Esophagus muscularis mucosa (tissue), 4 donors: ENCODE data around the gene EHD4. TPM values are rescaled to one million over a fixed set of nuclear protein-coding genes. Genes with fewer than 3 reads are reported as not detected.

Experiments used
- DNase-seq: peaks from one replicate; pipeline ENCODE4 v3.0.0-alpha.2; 2017; ENCODE audit errors: extremely low spot score
- H3K27ac ChIP-seq, 4 donors: fragments of 200-600 bp; sonication (generic); replicated peaks in 1 of 4; 1 replicate in 3 of 4; 2 replicates in 1 of 4; pipeline ENCODE4 v1.5.1; 2016 to 2019; ENCODE audit warnings: mild to moderate bottlenecking in 1 of 4
- H3K27me3 ChIP-seq, 4 donors: fragments of 200-600 bp; sonication (generic); one replicate each; pipeline versions ENCODE4 v1.5.1 to v1.6.0; 2016 to 2019
- H3K36me3 ChIP-seq, 4 donors: fragments of 200-600 bp; sonication (generic); one replicate each; pipeline ENCODE4 v1.5.1; 2016 to 2019
- H3K4me1 ChIP-seq, 4 donors: fragments of 200-600 bp; sonication (generic); one replicate each; pipeline ENCODE4 v1.5.1; 2016 to 2019
- H3K4me3 ChIP-seq, 4 donors: fragments of 200-600 bp; sonication (generic); 1 replicate in 2 of 4; 2 replicates in 2 of 4; pipeline ENCODE4 v1.5.1; 2016 to 2019; ENCODE audit warnings: mild to moderate bottlenecking in 4 of 4, moderate library complexity in 1 of 4
- H3K9me3 ChIP-seq, 4 donors: fragments of 200-600 bp; sonication (generic); 1 replicate in 3 of 4; 2 replicates in 1 of 4; pipeline ENCODE4 v1.5.1; 2016 to 2019
- EP300 ChIP-seq: sonication (generic); formaldehyde crosslinking; IDR thresholded peaks from one replicate; pipeline ENCODE4 v1.6.1; 2017; ENCODE audit warnings: antibody characterized with exemption
- POLR2A ChIP-seq: fragments of 450-650 bp; IDR thresholded peaks from one replicate; pipeline ENCODE4 v1.6.1; 2017; ENCODE audit warnings: antibody characterized with exemption, moderate library complexity, mild to moderate bottlenecking, low read depth
- POLR2AphosphoS5 ChIP-seq, 2 donors: sonication (generic); formaldehyde crosslinking; IDR thresholded peaks; one replicate each; pipeline ENCODE4 v1.6.1; 2017; ENCODE audit warnings: antibody characterized with exemption in 2 of 2
- WGBS: methylation state at CpG from one replicate; pipeline ENCODE4 v1.1.5; 2018; 5-methylcytosine and 5-hydroxymethylcytosine counted together
- intact Hi-C: fragments of 100-400 bp; cut with DNase I; formaldehyde crosslinking; loops from one replicate; pipeline ENCODE4 v1.15.1; 2023
- total RNA-seq, 4 donors: library from RNA; depleted of rRNA; stranded (reverse); fragments of >200 nt; gene quantifications; one replicate each; pipeline versions ENCODE4 v1.1.0 to v1.2.1, GENCODE V29; 2016
- TF ChIP-seq, protein P1 (sequence below), 3 experiments: fragments of 200-600 bp in 2 of 3; fragments of 450-650 bp in 1 of 3; sonication (generic) in 2 of 3; IDR thresholded peaks; one replicate each; pipeline ENCODE4 v1.5.1; 2017 to 2019; ENCODE audit warnings: antibody characterized with exemption in 3 of 3, mild to moderate bottlenecking in 2 of 3, moderate library complexity in 1 of 3

Gene EHD4
- total RNA-seq, 4 donors from 2014 or later: 10.0 to 24.7 (median 21.7) TPM

DNA sequence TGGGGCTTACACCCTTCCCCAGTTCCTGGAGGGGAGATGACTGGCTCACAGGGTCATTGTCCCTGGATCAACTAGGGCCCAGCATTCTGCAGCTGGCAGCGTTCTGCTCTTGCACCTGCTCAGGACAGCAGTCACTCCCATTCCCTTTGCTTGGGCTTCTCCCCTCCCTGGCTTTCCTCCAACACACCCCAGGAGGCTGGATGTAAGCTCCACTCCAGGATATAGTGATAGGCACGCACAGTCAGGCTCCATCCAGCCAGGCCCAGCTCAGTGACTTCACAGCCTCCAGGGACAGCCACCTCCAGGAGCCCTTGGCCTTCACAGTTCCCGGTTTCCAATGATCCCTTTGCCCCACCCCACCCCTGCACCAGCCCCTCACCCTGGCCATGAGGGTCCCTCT lies 80.4 kb downstream of the EHD4 start:
- no peaks in the 10 kb centered on the region for H3K36me3 ChIP-seq
- intact Hi-C loops: loop anchor here (5.0 kb wide), 1 partner anchor 65 kb away; the partner anchor contains the start of gene JMJD7
- no peaks in the 10 kb centered on the region for H3K27me3 ChIP-seq
- H3K4me3 ChIP-seq: no peak overlapping the region
- H3K4me1 ChIP-seq: peaks cover 24 to 34% (median 27%) of the 10 kb centered on the region in 4 donors
- no peak for DNase-seq
- 83% methylated on average over 2 of the region's 3 CpGs for WGBS
- TF ChIP-seq POLR2AphosphoS5 (IDR thresholded peaks at IDR 0.05): no peak
- TF ChIP-seq, protein P1, sequence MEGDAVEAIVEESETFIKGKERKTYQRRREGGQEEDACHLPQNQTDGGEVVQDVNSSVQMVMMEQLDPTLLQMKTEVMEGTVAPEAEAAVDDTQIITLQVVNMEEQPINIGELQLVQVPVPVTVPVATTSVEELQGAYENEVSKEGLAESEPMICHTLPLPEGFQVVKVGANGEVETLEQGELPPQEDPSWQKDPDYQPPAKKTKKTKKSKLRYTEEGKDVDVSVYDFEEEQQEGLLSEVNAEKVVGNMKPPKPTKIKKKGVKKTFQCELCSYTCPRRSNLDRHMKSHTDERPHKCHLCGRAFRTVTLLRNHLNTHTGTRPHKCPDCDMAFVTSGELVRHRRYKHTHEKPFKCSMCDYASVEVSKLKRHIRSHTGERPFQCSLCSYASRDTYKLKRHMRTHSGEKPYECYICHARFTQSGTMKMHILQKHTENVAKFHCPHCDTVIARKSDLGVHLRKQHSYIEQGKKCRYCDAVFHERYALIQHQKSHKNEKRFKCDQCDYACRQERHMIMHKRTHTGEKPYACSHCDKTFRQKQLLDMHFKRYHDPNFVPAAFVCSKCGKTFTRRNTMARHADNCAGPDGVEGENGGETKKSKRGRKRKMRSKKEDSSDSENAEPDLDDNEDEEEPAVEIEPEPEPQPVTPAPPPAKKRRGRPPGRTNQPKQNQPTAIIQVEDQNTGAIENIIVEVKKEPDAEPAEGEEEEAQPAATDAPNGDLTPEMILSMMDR (IDR thresholded peaks at IDR 0.05): no peak
- no peak overlapping the region for H3K27ac ChIP-seq
- H3K9me3 ChIP-seq: no peaks in the 10 kb centered on the region

DNA sequence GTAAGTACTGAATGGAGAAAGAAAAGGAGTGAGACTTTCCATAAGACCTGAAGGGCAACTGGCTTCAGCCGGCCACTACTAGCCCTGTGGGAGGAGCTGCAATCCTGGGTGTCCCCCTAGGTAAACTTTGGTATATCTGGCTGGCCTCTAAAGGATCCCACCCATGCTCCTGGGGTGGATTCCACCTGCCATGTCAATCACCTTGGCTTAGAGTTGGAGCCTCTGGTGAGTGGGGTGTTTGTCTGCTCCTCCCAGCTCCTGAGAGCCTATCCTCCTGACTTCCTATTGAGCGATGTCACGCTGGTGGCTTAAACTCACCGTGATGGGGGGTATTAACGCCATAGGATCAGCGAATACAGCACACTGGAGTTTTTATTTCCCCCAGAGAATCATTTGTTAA lies 81.1 kb downstream of the EHD4 start:
- no peaks in the 10 kb centered on the region for H3K27me3 ChIP-seq
- H3K27ac ChIP-seq: no peak overlapping the region
- 96% methylated on average over 6 of the region's 6 CpGs for WGBS
- H3K9me3 ChIP-seq: no peaks in the 10 kb centered on the region
- intact Hi-C loops: loop anchor here (5.0 kb wide), 1 partner anchor 64 kb away; the partner anchor contains the start of gene JMJD7
- peaks cover 24 to 34% (median 27%) of the 10 kb centered on the region in 4 donors for H3K4me1 ChIP-seq
- H3K36me3 ChIP-seq: peaks cover 0 to 2% (median 0%) of the 10 kb centered on the region in 4 donors
- no peak for DNase-seq
- no peak for TF ChIP-seq EP300
- no peak for TF ChIP-seq POLR2A
- no peak for TF ChIP-seq POLR2AphosphoS5 (IDR thresholded peaks at IDR 0.05)
- TF ChIP-seq, protein P1 (IDR thresholded peaks at IDR 0.05): no peak
- H3K4me3 ChIP-seq: no peak overlapping the region

- 97% methylated on average over 3 of the region's 6 CpGs for WGBS
- H3K27me3 ChIP-seq: no peaks in the 10 kb centered on the region
- no peak overlapping the region for H3K27ac ChIP-seq
- peaks cover 23 to 31% (median 25%) of the 10 kb centered on the region in 4 donors for H3K4me1 ChIP-seq
- TF ChIP-seq POLR2AphosphoS5 (IDR thresholded peaks at IDR 0.05) (no peak), EP300 (no peak), POLR2A (no peak)
- TF ChIP-seq, protein P1 (IDR thresholded peaks at IDR 0.05): no peak
- H3K36me3 ChIP-seq: peaks cover 0 to 2% (median 0%) of the 10 kb centered on the region in 4 donors
- H3K4me3 ChIP-seq: no peak overlapping the region
- DNase-seq: no peak
- H3K9me3 ChIP-seq: no peaks in the 10 kb centered on the region
- intact Hi-C loops: loop anchor here (5.0 kb wide), 1 partner anchor 63 kb away; the partner anchor contains the start of gene JMJD7
These were observed 82.2 kb downstream of the EHD4 start for GRCh38 chr15:41890050-41890690.

DNA sequence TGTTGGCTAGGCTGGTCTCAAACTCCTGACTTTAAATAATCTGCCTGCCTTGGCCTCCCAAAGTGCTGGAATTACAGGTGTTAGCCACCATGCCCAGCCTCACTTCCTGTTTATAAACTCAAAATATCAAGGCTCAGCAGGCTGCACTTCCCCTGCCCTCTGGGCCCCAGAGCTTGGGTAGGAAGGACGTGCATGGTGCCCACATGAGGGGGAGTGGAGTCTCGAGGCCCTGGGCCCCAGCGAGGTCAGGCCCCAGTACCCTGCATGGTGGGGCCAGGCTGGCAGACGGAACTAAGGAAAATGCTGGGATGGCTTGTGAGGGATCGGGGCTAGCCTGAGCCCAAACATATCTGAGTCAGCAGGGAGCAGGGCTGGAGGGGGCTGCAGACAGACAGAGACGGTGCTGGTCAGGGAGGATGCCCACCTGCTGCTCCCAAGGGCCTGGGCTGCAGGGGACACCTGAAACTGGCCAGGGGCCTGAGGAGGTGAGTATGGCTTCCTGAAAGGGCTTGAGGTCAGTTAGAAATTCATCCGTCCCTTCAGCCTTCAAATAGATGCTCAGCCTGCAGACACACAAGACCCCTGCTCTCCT lies 83.6 kb downstream of the EHD4 start:
- WGBS: 87% methylated on average over 7 of the region's 7 CpGs
- H3K36me3 ChIP-seq: peaks cover 0 to 2% (median 0%) of the 10 kb centered on the region in 4 donors
- no peaks in the 10 kb centered on the region for H3K9me3 ChIP-seq
- peaks cover 10 to 17% (median 11%) of the 10 kb centered on the region in 4 donors for H3K4me1 ChIP-seq
- no peak for TF ChIP-seq POLR2AphosphoS5 (IDR thresholded peaks at IDR 0.05)
- TF ChIP-seq, protein P1 (IDR thresholded peaks at IDR 0.05): no peak
- no peak for TF ChIP-seq EP300
- TF ChIP-seq POLR2A: no peak
- H3K27me3 ChIP-seq: no peaks in the 10 kb centered on the region
- DNase-seq: no peak
- intact Hi-C loops: no loop called here
- H3K27ac ChIP-seq: no peak overlapping the region
- no peak overlapping the region for H3K4me3 ChIP-seq
